ENCODE data around the gene GPR156. TPM values are rescaled to one million over a fixed set of nuclear protein-coding genes. Genes with fewer than 3 reads are reported as not detected.

The GPR156 gene
- total and polyA plus RNA-seq, 9 of the 15 experiments (the other 6 are each of a cell fraction or from before 2014, with no cell fraction given), result 0.07 to 0.14 (median 0.12) TPM; not detected in 5

DNA sequence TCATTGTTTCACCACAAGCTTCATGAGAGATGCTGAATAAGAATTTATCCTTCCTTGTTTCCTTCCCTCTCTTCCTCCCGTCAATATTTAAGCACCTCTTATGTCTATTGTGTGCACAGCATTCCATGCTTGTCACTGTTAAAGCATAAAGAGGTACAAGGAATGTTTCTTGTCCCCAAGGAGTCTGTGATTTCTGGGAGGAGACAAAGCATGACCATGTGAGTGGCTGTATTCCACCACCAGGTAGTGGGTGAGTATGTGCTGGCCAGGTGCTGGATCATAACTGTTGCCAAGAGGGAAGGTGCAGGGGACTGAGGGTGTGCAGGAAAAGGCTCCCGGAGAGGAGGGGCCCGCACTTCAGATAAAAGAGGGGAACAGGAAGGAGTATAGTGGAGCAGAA, 127.9 kb downstream of the GPR156 start:
- ATAC-seq (no peak), FAIRE-seq (no peak)
- H3K4me1 ChIP-seq (replicated peaks in 1 of 2; ENCODE audit: control insufficient read depth in 2 of 2, insufficient read depth in 2 of 2, low read length in 2 of 2), result 0 out of 5 replicates have a peak, but pooled peaks cover 0 to 4% of the 10 kb centered on the region in 2 experiments

More for the DNA sequence above, 127.9 kb downstream of the GPR156 start:
- Histone ChIP-seq H3K27ac (ENCODE audit: extremely low read depth, low read depth, low read length) (no peak overlapping the region), H3K9me3 (replicated peaks; ENCODE audit: control insufficient read depth, insufficient read depth, low read depth, low read length) (no peaks in the 10 kb centered on the region), H3K36me3 (ENCODE audit: control insufficient read depth, insufficient read depth, low read length) (no peaks in the 10 kb centered on the region), H4K20me1 (replicated peaks; ENCODE audit: control insufficient read depth, insufficient read depth, low read length) (no peaks in the 10 kb centered on the region), H3K9ac (ENCODE audit: insufficient read depth in 1 of 2, low read depth in 2 of 2, low read length in 2 of 2) (no peak overlapping the region), H2AFZ (ENCODE audit: low read depth, low read length) (no peak overlapping the region), H3K27me3 (ENCODE audit: control insufficient read depth in 2 of 2, insufficient read depth in 2 of 2, low read length in 2 of 2) (no peaks in the 10 kb centered on the region), H3K4me3 (no peak overlapping the region), H3K79me2 (ENCODE audit: control insufficient read depth, insufficient read depth, low read length) (no peaks in the 10 kb centered on the region), H3K4me2 (ENCODE audit: insufficient read depth, low read length) (no peak overlapping the region), H3K9me1 (ENCODE audit: control insufficient read depth, insufficient read depth, low read length) (no peaks in the 10 kb centered on the region)
- in situ Hi-C loops (cut with MboI) (no loop called here), intact Hi-C loops (cut with micrococcal nuclease) (no loop called here)
- TF ChIP-seq POLR2AphosphoS2 (IDR thresholded peaks at IDR 0.05; ENCODE audit: low read length) (no peak), SP1 (CRISPR knock-in tag; IDR thresholded peaks at IDR 0.05) (no peak), ZFX (CRISPR knock-in tag; IDR thresholded peaks at IDR 0.05) (no peak), SMARCB1 (IDR thresholded peaks at IDR 0.05; ENCODE audit: insufficient read length, low read depth) (no peak)
- TF ChIP-seq, protein P1, sequence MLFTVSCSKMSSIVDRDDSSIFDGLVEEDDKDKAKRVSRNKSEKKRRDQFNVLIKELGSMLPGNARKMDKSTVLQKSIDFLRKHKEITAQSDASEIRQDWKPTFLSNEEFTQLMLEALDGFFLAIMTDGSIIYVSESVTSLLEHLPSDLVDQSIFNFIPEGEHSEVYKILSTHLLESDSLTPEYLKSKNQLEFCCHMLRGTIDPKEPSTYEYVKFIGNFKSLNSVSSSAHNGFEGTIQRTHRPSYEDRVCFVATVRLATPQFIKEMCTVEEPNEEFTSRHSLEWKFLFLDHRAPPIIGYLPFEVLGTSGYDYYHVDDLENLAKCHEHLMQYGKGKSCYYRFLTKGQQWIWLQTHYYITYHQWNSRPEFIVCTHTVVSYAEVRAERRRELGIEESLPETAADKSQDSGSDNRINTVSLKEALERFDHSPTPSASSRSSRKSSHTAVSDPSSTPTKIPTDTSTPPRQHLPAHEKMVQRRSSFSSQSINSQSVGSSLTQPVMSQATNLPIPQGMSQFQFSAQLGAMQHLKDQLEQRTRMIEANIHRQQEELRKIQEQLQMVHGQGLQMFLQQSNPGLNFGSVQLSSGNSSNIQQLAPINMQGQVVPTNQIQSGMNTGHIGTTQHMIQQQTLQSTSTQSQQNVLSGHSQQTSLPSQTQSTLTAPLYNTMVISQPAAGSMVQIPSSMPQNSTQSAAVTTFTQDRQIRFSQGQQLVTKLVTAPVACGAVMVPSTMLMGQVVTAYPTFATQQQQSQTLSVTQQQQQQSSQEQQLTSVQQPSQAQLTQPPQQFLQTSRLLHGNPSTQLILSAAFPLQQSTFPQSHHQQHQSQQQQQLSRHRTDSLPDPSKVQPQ (CRISPR knock-in tag; IDR thresholded peaks at IDR 0.05; ENCODE audit: borderline replicate concordance), result no peak
- TF ChIP-seq, protein P2, sequence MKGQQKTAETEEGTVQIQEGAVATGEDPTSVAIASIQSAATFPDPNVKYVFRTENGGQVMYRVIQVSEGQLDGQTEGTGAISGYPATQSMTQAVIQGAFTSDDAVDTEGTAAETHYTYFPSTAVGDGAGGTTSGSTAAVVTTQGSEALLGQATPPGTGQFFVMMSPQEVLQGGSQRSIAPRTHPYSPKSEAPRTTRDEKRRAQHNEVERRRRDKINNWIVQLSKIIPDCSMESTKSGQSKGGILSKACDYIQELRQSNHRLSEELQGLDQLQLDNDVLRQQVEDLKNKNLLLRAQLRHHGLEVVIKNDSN (CRISPR knock-in tag; IDR thresholded peaks at IDR 0.05), result no peak
- TF ChIP-seq, protein P3, sequence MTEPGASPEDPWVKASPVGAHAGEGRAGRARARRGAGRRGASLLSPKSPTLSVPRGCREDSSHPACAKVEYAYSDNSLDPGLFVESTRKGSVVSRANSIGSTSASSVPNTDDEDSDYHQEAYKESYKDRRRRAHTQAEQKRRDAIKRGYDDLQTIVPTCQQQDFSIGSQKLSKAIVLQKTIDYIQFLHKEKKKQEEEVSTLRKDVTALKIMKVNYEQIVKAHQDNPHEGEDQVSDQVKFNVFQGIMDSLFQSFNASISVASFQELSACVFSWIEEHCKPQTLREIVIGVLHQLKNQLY (CRISPR knock-in tag; conservative IDR thresholded peaks at IDR 0.05), result no peak
- no TSS peak for BruUV-seq (replicated peaks)
- 0% methylated on average over 2 of the region's 3 CpGs for WGBS (ENCODE audit: insufficient coverage, low coverage, missing lambda C conversion rate)
- CTCF ChIA-PET (ENCODE audit: low intra/inter-chr PET ratio), result no interaction called here
- POLR2A ChIA-PET, result no interaction called here
- DNase-seq (ENCODE audit: extremely low read depth in 1 of 4, low spot score in 3 of 4), result no peak

Measured in K562 (cell line).